Loucy (cell line): ENCODE data around the gene ATOH8.

ENCODE experiments used
- H2AFZ ChIP-seq: fragments of 200-600 bp; sonication (generic); 2 replicates; pipeline ENCODE4 v1.6.0; 2016; ENCODE audit warnings: antibody characterized with exemption, mild to moderate bottlenecking, low read length, moderate library complexity
- H3F3A ChIP-seq: fragments of 200-600 bp; 2 replicates; pipeline ENCODE4 v1.6.0; 2016; ENCODE audit warnings: antibody characterized with exemption, low read depth, mild to moderate bottlenecking
- H3K27me3 ChIP-seq: fragments of 200-600 bp; sonication (generic); 2 replicates; pipeline ENCODE4 v1.6.1; 2014; ENCODE audit warnings: low read length, mild to moderate bottlenecking; ENCODE audit not compliant: insufficient read depth, poor library complexity, severe bottlenecking
- H3K36me3 ChIP-seq: fragments of 200-600 bp; sonication (generic); 2 replicates; pipeline ENCODE4 v1.6.1; 2016; ENCODE audit warnings: low read length; ENCODE audit not compliant: insufficient read depth
- H3K4me1 ChIP-seq: fragments of 200-600 bp; sonication (generic); 2 replicates; pipeline ENCODE4 v1.5.1; 2014; ENCODE audit warnings: low read length, mild to moderate bottlenecking; ENCODE audit not compliant: insufficient read depth, poor library complexity, severe bottlenecking
- H3K4me2 ChIP-seq: fragments of 200-600 bp; sonication (generic); 2 replicates; pipeline ENCODE4 v1.6.0; 2014; ENCODE audit warnings: antibody characterized with exemption, low read length, low read depth, mild to moderate bottlenecking; ENCODE audit not compliant: poor library complexity, severe bottlenecking
- H3K4me3 ChIP-seq: fragments of 200-600 bp; sonication (generic); 2 replicates; pipeline ENCODE4 v1.5.1; 2014; ENCODE audit warnings: low read length, mild to moderate bottlenecking, mixed read lengths; ENCODE audit not compliant: poor library complexity, severe bottlenecking
- H3K79me2 ChIP-seq: fragments of 200-600 bp; sonication (generic); 2 replicates; pipeline ENCODE4 v1.6.1; 2014; ENCODE audit warnings: low read length; ENCODE audit not compliant: insufficient read depth
- H3K9ac ChIP-seq: fragments of 200-600 bp; sonication (generic); 2 replicates; pipeline ENCODE4 v1.6.0; 2014; ENCODE audit warnings: mild to moderate bottlenecking, low read depth, low read length, moderate library complexity; ENCODE audit not compliant: poor library complexity, severe bottlenecking
- H3K9me2 ChIP-seq: fragments of 200-600 bp; sonication (generic); replicated peaks from 2 replicates; pipeline ENCODE4 v1.6.1; 2016; ENCODE audit warnings: low read depth, low read length, mixed read lengths
- H3K9me3 ChIP-seq: fragments of 200-600 bp; sonication (generic); 2 replicates; pipeline ENCODE4 v1.6.1; 2014; ENCODE audit warnings: mild to moderate bottlenecking, antibody characterized with exemption, low read length, low read depth; ENCODE audit not compliant: insufficient read depth
- H4K20me1 ChIP-seq: fragments of 200-600 bp; sonication (generic); 2 replicates; pipeline ENCODE4 v1.6.0; 2014; ENCODE audit warnings: antibody characterized with exemption, low read length, mild to moderate bottlenecking; ENCODE audit not compliant: insufficient read depth, poor library complexity, severe bottlenecking
- CTCF ChIP-seq: fragments of 200-600 bp; sonication (generic); conservative IDR thresholded peaks from 2 replicates; pipeline ENCODE4 v1.5.1; 2014; ENCODE audit warnings: mild to moderate bottlenecking, antibody characterized with exemption, low read length
- EZH2phosphoT487 ChIP-seq: fragments of 200-600 bp; IDR thresholded peaks from 2 replicates; pipeline ENCODE4 v1.6.1; 2018; ENCODE audit warnings: antibody characterized with exemption, mild to moderate bottlenecking, moderate library complexity, borderline replicate concordance

ATOH8 gene

GRCh38 chr2:85796046-85796340 is 42.2 kb downstream of the ATOH8 start:
- Histone ChIP-seq H2AFZ (no peak overlapping the region), H3F3A (no peaks in the 10 kb centered on the region), H3K9me3 (no peaks in the 10 kb centered on the region), H4K20me1 (no peaks in the 10 kb centered on the region), H3K27me3 (no peaks in the 10 kb centered on the region), H3K9ac (no peak overlapping the region), H3K36me3 (no peaks in the 10 kb centered on the region), H3K9me2 (no peaks in the 10 kb centered on the region), H3K4me3 (no peak overlapping the region), H3K4me1 (no peaks in the 10 kb centered on the region), H3K79me2 (no peaks in the 10 kb centered on the region), H3K4me2 (no peak overlapping the region)
- TF ChIP-seq EZH2phosphoT487, result no peak
- TF ChIP-seq CTCF, result no peak

GRCh38 chr2:85796341-85797262 is 42.8 kb downstream of the ATOH8 start:
- H2AFZ ChIP-seq, result no peak overlapping the region
- H3K4me2 ChIP-seq, result no peak overlapping the region
- no peaks in the 10 kb centered on the region for H3F3A ChIP-seq
- H4K20me1 ChIP-seq, result no peaks in the 10 kb centered on the region
- H3K4me3 ChIP-seq, result no peak overlapping the region
- H3K9ac ChIP-seq, result no peak overlapping the region
- TF ChIP-seq EZH2phosphoT487 (no peak), CTCF (no peak)
- H3K4me1 ChIP-seq, result no peaks in the 10 kb centered on the region
- no peaks in the 10 kb centered on the region for H3K9me3 ChIP-seq
- no peaks in the 10 kb centered on the region for H3K27me3 ChIP-seq
- H3K9me2 ChIP-seq, result no peaks in the 10 kb centered on the region
- no peaks in the 10 kb centered on the region for H3K36me3 ChIP-seq
- H3K79me2 ChIP-seq, result no peaks in the 10 kb centered on the region

- no peaks in the 10 kb centered on the region for H3K36me3 ChIP-seq
- no peak overlapping the region for H3K9ac ChIP-seq
- H3K4me2 ChIP-seq, result no peak overlapping the region
- H3K4me3 ChIP-seq, result no peak overlapping the region
- H3K9me2 ChIP-seq, result no peaks in the 10 kb centered on the region
- no peaks in the 10 kb centered on the region for H3F3A ChIP-seq
- no peak for TF ChIP-seq CTCF
- TF ChIP-seq EZH2phosphoT487, result no peak
- H3K9me3 ChIP-seq, result no peaks in the 10 kb centered on the region
- no peaks in the 10 kb centered on the region for H3K27me3 ChIP-seq
- no peak overlapping the region for H2AFZ ChIP-seq
- H3K79me2 ChIP-seq, result no peaks in the 10 kb centered on the region
- H4K20me1 ChIP-seq, result no peaks in the 10 kb centered on the region
- no peaks in the 10 kb centered on the region for H3K4me1 ChIP-seq
These were observed 43.5 kb downstream of the ATOH8 start for GRCh38 chr2:85797263-85797660.
